H9 (cell line): ENCODE measurements around the gene MSH3. TPM values are rescaled to one million over a fixed set of nuclear protein-coding genes. Genes with fewer than 3 reads are reported as not detected.

Experiments used
- DNase-seq: peaks from one replicate; pipeline ENCODE4 v3.0.0-alpha.2; 2017
- H2AFZ ChIP-seq: one replicate; pipeline ENCODE4 v1.6.1; 2013; ENCODE audit warnings: mild to moderate bottlenecking, low read length, control low read depth, moderate library complexity
- H2AK5ac ChIP-seq: 2 replicates; pipeline ENCODE4 v1.6.1; 2013; ENCODE audit warnings: low read length, control low read depth, mixed read lengths; ENCODE audit not compliant: insufficient read length
- H2BK120ac ChIP-seq: one replicate; pipeline ENCODE4 v1.6.1; 2013; ENCODE audit warnings: low read depth, mild to moderate bottlenecking, low read length, control low read depth, inconsistent platforms; ENCODE audit not compliant: poor library complexity, severe bottlenecking
- H2BK12ac ChIP-seq: 2 replicates; pipeline ENCODE4 v1.6.1; 2013; ENCODE audit warnings: low read length, control low read depth, mixed read lengths, low read depth; ENCODE audit not compliant: insufficient read length
- H2BK15ac ChIP-seq: 2 replicates; pipeline ENCODE4 v1.6.1; 2013; ENCODE audit warnings: low read depth, low read length, control low read depth
- H2BK20ac ChIP-seq: one replicate; pipeline ENCODE4 v1.6.1; 2013; ENCODE audit warnings: low read depth, mild to moderate bottlenecking, low read length, control low read depth, inconsistent platforms; ENCODE audit not compliant: poor library complexity, severe bottlenecking
- H2BK5ac ChIP-seq: 2 replicates; pipeline ENCODE4 v1.6.1; 2013; ENCODE audit warnings: low read length, control low read depth, mixed read lengths; ENCODE audit not compliant: insufficient read length
- H3K14ac ChIP-seq: 2 replicates; pipeline ENCODE4 v1.6.1; 2013; ENCODE audit warnings: low read length, control low read depth; ENCODE audit not compliant: insufficient read depth
- H3K18ac ChIP-seq: 2 replicates; pipeline ENCODE4 v1.6.1; 2013; ENCODE audit warnings: low read depth, mild to moderate bottlenecking, mixed read lengths, low read length, control low read depth; ENCODE audit not compliant: insufficient read length
- H3K23ac ChIP-seq: 2 replicates; pipeline ENCODE4 v1.6.1; 2013; ENCODE audit warnings: low read length, control low read depth, mixed read lengths, low read depth; ENCODE audit not compliant: insufficient read length
- H3K23me2 ChIP-seq: 2 replicates; pipeline ENCODE4 v1.6.1; 2013; ENCODE audit warnings: low read depth, mild to moderate bottlenecking, mixed read lengths, low read length, control low read depth; ENCODE audit not compliant: insufficient read length, poor library complexity, severe bottlenecking
- H3K27ac ChIP-seq: 2 replicates; pipeline ENCODE4 v1.5.1; 2013; ENCODE audit warnings: low read length, control low read depth, mixed read lengths, low read depth; ENCODE audit not compliant: insufficient read length
- H3K27me3 ChIP-seq: 2 replicates; pipeline ENCODE4 v1.6.1; 2013; ENCODE audit warnings: low read length, control low read depth, inconsistent platforms; ENCODE audit not compliant: insufficient read depth
- H3K4ac ChIP-seq: 2 replicates; pipeline ENCODE4 v1.6.1; 2013; ENCODE audit warnings: low read depth, mild to moderate bottlenecking, control low read depth, inconsistent platforms, low read length, moderate library complexity
- H3K4me1 ChIP-seq: 2 replicates; pipeline ENCODE4 v1.6.1; 2013; ENCODE audit warnings: low read length, control low read depth, inconsistent platforms; ENCODE audit not compliant: insufficient read depth
- H3K4me2 ChIP-seq: 2 replicates; pipeline ENCODE4 v1.6.1; 2013; ENCODE audit warnings: low read length, control low read depth, mixed read lengths; ENCODE audit not compliant: insufficient read length, insufficient read depth
- H3K56ac ChIP-seq: 2 replicates; pipeline ENCODE4 v1.6.1; 2013; ENCODE audit warnings: low read depth, mild to moderate bottlenecking, mixed read lengths, low read length, control low read depth; ENCODE audit not compliant: insufficient read length
- H3K79me1 ChIP-seq: 2 replicates; pipeline ENCODE4 v1.6.1; 2013; ENCODE audit warnings: low read depth, mild to moderate bottlenecking, moderate library complexity, low read length, control low read depth, inconsistent platforms; ENCODE audit not compliant: insufficient read depth, poor library complexity, severe bottlenecking
- H3K79me2 ChIP-seq: 2 replicates; pipeline ENCODE4 v1.6.1; 2013; ENCODE audit warnings: low read length, control low read depth, inconsistent platforms; ENCODE audit not compliant: insufficient read depth
- H3K9ac ChIP-seq: 2 replicates; pipeline ENCODE4 v1.6.1; 2013; ENCODE audit warnings: low read length, control low read depth, mixed read lengths; ENCODE audit not compliant: insufficient read length; ENCODE audit errors: extremely low read depth
- H3K9me3 ChIP-seq: one replicate; pipeline ENCODE4 v1.6.1; 2013; ENCODE audit warnings: low read depth, low read length, inconsistent platforms; ENCODE audit not compliant: control insufficient read depth
- H3T11ph ChIP-seq: one replicate; pipeline ENCODE4 v1.6.1; 2013; ENCODE audit warnings: mild to moderate bottlenecking, low read length, control low read depth, inconsistent platforms
- H4K20me1 ChIP-seq: one replicate; pipeline ENCODE4 v1.6.1; 2013; ENCODE audit not compliant: control insufficient read depth, insufficient read length, insufficient read depth
- H4K5ac ChIP-seq: 2 replicates; pipeline ENCODE4 v1.6.1; 2013; ENCODE audit warnings: low read depth, mild to moderate bottlenecking, mixed read lengths, low read length, control low read depth; ENCODE audit not compliant: insufficient read length
- H4K8ac ChIP-seq: replicated peaks from 2 replicates; pipeline ENCODE4 v1.6.1; 2013; ENCODE audit warnings: low read length, control low read depth, mixed read lengths, low read depth; ENCODE audit not compliant: insufficient read length
- H4K91ac ChIP-seq: 2 replicates; pipeline ENCODE4 v1.6.1; 2013; ENCODE audit warnings: low read depth, mild to moderate bottlenecking, moderate library complexity, mixed read lengths, low read length, control low read depth; ENCODE audit not compliant: insufficient read length
- H3K27ac Mint-ChIP-seq, 3 experiments: 2 replicates in 2 of 3; 3 replicates in 1 of 3; pipeline ENCODE4 v1.8.0; 2020 to 2021; ENCODE audit warnings: mixed read lengths in 3 of 3, mild to moderate bottlenecking in 1 of 3, moderate library complexity in 1 of 3
- H3K27me3 Mint-ChIP-seq: 2 replicates; pipeline ENCODE4 v1.8.0; 2021; ENCODE audit warnings: low read depth, mild to moderate bottlenecking, moderate library complexity, mixed read lengths
- H3K36me3 Mint-ChIP-seq, 3 experiments: 2 replicates in 2 of 3; 3 replicates in 1 of 3; pipeline ENCODE4 v1.8.0; 2020 to 2021; ENCODE audit warnings: low read depth in 3 of 3, mixed read lengths in 3 of 3; ENCODE audit not compliant: insufficient read depth in 1 of 3
- H3K4me1 Mint-ChIP-seq, 2 experiments: 2 replicates each; pipeline ENCODE4 v1.8.0; 2020; ENCODE audit warnings: mixed read lengths in 2 of 2
- H3K4me3 Mint-ChIP-seq, 2 experiments: 2 replicates in 1 of 2; 3 replicates in 1 of 2; pipeline ENCODE4 v1.8.0; 2020 to 2021; ENCODE audit warnings: mild to moderate bottlenecking in 2 of 2, mixed read lengths in 2 of 2, moderate library complexity in 1 of 2
- H3K9me3 Mint-ChIP-seq, 2 experiments: 2 replicates in 1 of 2; 3 replicates in 1 of 2; pipeline ENCODE4 v1.8.0; 2020; ENCODE audit warnings: mild to moderate bottlenecking in 2 of 2, mixed read lengths in 2 of 2, moderate library complexity in 1 of 2
- CTCF ChIP-seq: fragments of 200-600 bp; sonication (generic); conservative IDR thresholded peaks from 3 replicates; pipeline ENCODE4 v1.8.0; 2021; ENCODE audit warnings: antibody characterized with exemption, mild to moderate bottlenecking
- WGBS: extraction: QIAGEN DNeasy Blood & Tissue Kit; methylation state at CpG from one replicate; pipeline ENCODE4 v1.1.7; 2013; ENCODE audit warnings: missing lambda C conversion rate, low lambda C conversion rate, mixed read lengths; ENCODE audit not compliant: insufficient read length; ENCODE audit errors: extremely low coverage; 5-methylcytosine and 5-hydroxymethylcytosine counted together
- total RNA-seq: library from RNA; stranded (reverse); gene quantifications from 2 replicates; pipeline ENCODE4 v1.2.1, GENCODE V29; 2021

MSH3 gene
- total RNA-seq, 1 experiment from 2014 or later: 17.3 TPM

- H3K4me2 ChIP-seq: no peak overlapping the region
- Mint-ChIP-seq H3K27me3 (no peaks in the 10 kb centered on the region), H3K4me1 (0 out of 4 replicates have a peak, but pooled peaks cover 3% of the 10 kb centered on the region in 2 experiments), H3K4me3 (no peak overlapping the region), H3K36me3 (peaks cover 0 to 5% (median 0%) of the 10 kb centered on the region in 3 experiments; a peak in 4 of 7 replicates), H3K27ac (peak overlapping the region in 1 of 3 experiments; percentile 18; a peak in 1 of 7 replicates), H3K9me3 (no peaks in the 10 kb centered on the region; a peak in 1 of 5 replicates)
- no peak overlapping the region for H3K4ac ChIP-seq
- H3K9ac ChIP-seq: no peak overlapping the region
- no peak overlapping the region for H3K18ac ChIP-seq
- no peaks in the 10 kb centered on the region for H3K9me3 ChIP-seq
- DNase-seq: no peak
- no peaks in the 10 kb centered on the region for H3K79me1 ChIP-seq
- H4K20me1 ChIP-seq: no peaks in the 10 kb centered on the region
- no peaks in the 10 kb centered on the region for H3K23me2 ChIP-seq
- H3K56ac ChIP-seq: no peak overlapping the region
- H2BK5ac ChIP-seq: no peak overlapping the region
- no peaks in the 10 kb centered on the region for H3K27me3 ChIP-seq
- H2BK15ac ChIP-seq: no peak overlapping the region
- no peak overlapping the region for H4K5ac ChIP-seq
- H3T11ph ChIP-seq: no peak overlapping the region
- H2AK5ac ChIP-seq: no peak overlapping the region
- no peak overlapping the region for H4K8ac ChIP-seq
- no peak overlapping the region for H2BK20ac ChIP-seq
- H4K91ac ChIP-seq: no peak overlapping the region
- H3K79me2 ChIP-seq: no peaks in the 10 kb centered on the region
- no peak overlapping the region for H3K27ac ChIP-seq
- H2BK120ac ChIP-seq: no peak overlapping the region
- no peak overlapping the region for H3K14ac ChIP-seq
- no CpG with 5 or more reads among the region's 4 CpGs for WGBS
- no peak overlapping the region for H2AFZ ChIP-seq
- no peaks in the 10 kb centered on the region for H3K4me1 ChIP-seq
- H2BK12ac ChIP-seq: no peak overlapping the region
- H3K23ac ChIP-seq: no peak overlapping the region
- TF ChIP-seq CTCF: no peak
Measured at GRCh38 chr5:80623999-80624398, 30.5 kb upstream of the MSH3 start.
